Fibroblast of pulmonary artery (primary cell): ENCODE data around the gene TNFRSF25.

ENCODE experiments used
- DNase-seq: peaks from one replicate; pipeline ENCODE4 v3.0.0-alpha.2; 2010; ENCODE audit warnings: low read depth
- H3K4me3 ChIP-seq: replicated peaks from 2 replicates; pipeline ENCODE4 v1.5.1; 2011; ENCODE audit warnings: low read depth, mild to moderate bottlenecking, control low read depth, low read length, moderate library complexity
- TF ChIP-seq, protein P1 (sequence below): IDR thresholded peaks from 2 replicates; pipeline ENCODE4 v1.5.1; 2011; ENCODE audit warnings: mild to moderate bottlenecking, control low read depth, low read length, inconsistent platforms; ENCODE audit errors: missing control alignments

The TNFRSF25 gene

DNA sequence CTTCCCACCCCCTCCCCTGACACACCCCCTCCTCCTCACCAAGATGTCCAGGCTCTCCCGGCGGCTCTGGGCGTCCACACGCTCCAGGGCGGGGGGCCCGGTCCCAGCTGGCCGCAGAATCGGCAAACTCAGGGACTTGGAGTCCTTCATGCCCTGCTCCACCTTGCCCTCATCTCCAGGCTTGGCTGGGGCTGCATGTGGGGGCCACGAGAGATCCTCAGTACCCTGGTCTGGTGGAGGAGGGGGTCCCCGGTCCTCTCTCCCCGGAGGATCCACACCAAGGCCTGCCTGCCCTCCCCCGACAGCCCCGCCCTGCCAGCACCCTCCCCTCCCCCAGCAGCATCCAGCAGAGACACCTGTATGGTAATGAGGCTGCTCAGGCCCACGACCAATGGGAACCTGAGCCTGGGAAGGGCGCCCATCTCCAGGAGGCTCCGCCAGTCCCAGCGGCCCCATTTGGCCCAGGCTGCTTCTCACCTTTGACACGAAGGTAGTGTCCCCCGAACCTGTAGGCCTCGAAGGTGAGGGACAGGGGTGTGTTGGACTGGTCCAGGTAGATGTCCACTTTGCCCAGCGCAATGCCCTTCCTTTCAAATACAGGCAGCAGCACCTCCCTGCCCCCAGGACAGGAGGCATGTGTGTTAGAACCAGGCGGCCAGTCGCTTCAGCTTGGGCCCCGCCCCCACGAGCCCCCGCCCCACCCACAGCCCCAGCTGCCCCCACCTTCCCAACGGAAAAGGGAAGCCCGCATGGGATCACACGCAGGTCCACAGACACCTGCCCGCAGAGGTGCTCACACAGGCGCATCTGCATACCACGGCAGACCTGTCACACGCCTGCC lies 8.2 kb upstream of the TNFRSF25 start:
- no peak overlapping the region for H3K4me3 ChIP-seq
- no peak for DNase-seq
- TF ChIP-seq, protein P1, sequence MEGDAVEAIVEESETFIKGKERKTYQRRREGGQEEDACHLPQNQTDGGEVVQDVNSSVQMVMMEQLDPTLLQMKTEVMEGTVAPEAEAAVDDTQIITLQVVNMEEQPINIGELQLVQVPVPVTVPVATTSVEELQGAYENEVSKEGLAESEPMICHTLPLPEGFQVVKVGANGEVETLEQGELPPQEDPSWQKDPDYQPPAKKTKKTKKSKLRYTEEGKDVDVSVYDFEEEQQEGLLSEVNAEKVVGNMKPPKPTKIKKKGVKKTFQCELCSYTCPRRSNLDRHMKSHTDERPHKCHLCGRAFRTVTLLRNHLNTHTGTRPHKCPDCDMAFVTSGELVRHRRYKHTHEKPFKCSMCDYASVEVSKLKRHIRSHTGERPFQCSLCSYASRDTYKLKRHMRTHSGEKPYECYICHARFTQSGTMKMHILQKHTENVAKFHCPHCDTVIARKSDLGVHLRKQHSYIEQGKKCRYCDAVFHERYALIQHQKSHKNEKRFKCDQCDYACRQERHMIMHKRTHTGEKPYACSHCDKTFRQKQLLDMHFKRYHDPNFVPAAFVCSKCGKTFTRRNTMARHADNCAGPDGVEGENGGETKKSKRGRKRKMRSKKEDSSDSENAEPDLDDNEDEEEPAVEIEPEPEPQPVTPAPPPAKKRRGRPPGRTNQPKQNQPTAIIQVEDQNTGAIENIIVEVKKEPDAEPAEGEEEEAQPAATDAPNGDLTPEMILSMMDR: no peak

DNA sequence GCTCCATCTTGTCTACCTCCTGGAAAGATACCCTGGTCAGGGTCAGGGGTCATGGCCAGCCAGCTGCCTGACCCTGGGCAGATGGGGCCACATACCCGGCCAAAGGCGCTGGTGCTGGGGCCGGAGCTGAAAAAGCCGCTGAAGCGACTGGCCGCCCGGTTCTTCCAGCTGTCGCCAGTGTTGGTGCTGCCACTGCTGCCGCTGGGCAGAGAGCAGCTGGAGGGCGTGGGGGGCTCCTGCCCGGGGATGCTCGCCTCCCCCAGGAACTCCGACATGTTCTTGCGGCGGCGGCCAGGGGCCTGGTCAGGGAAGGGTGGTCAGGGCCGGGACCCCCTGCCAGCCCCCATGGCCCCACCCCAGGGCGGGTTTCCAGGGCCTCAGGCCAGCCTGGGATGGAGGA lies 7.2 kb upstream of the TNFRSF25 start:
- TF ChIP-seq, protein P1: no peak
- H3K4me3 ChIP-seq: no peak overlapping the region
- DNase-seq: no peak

DNA sequence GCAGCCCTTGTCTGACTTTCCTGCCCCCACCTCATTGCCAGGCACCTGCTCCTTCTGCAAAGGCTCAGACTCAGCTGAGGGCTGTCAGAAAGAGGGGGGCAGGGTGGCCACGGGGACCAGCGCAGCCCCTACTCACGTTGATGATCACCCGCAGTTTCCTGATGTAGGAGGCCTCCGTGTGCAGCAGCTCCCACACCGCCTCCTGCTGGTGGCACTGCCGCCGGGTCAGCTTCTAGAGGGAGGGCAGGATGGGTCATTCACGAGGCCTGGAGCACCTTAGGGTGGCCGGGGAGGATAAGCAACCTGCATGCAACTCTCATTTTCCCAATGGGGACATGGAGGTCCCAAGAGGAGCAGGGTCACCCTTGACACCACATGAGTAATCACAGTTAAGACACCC lies 6.4 kb upstream of the TNFRSF25 start:
- no peak for DNase-seq
- TF ChIP-seq, protein P1: peak; percentile 36
- H3K4me3 ChIP-seq: no peak overlapping the region

DNA sequence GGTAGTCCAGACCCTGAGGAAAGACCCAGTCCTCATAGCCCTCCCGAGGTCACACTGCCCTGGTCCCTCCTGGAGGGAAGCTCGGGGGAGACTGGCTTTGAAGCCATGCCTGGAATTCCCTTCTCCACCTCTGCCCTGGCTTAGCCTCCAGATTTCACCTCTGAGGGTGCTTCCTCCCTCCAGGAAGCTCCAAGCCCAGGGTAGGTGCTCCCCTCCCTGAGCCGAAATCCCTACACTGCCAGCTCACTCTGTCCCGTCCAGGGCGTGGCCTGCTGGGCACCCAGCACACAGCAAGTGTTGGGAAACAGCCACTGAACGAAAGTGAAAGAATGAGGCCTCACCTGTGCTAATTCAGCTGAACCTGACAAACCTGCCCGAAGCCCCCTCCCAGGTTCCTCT lies 6.0 kb upstream of the TNFRSF25 start:
- H3K4me3 ChIP-seq: no peak overlapping the region
- no peak for DNase-seq
- TF ChIP-seq, protein P1: no peak

DNA sequence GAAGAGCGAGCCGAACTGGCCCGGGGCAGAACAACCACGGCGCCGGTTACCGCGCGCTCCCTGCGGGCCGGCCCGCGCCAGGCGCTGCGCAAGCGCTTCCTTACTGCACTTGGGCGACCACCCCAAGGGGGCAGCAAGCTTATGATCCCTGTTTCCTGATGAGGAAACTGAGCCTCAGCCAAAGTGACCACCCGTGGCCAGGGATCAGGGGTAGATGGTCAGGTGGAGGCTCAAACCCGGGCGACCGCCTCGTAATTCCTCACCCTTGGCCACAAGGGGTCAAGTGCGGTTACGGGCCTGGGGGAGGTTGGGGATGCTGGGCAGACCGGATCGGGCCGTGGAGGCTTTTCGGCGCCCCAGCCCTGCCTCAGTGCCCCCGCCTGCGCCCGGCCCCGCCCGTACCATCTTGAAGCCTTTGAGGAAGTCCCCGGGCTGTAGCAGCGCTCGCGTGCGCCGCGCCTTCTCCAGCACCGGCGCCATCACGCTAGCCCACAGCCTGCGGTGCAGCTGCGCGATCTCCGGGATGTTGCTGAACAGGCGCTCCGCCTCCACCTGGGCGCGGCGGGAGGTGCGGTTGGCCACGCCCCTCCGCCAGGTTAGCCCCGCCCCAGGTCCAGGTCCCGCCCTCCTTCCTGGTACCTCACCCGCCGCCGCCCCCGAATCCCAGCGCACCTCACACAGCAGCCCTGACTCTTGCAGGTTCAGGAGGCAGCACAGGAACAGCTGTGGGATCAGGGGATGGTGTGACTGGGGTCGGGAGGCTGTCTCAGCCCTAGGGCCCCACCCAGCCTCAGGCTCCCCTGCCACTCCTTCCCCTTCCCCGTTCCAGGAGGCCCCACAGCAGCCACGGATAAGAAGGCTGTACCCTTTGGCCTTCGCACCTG lies 5.4 kb upstream of the TNFRSF25 start:
- H3K4me3 ChIP-seq: no peak overlapping the region
- DNase-seq: no peak
- TF ChIP-seq, protein P1: no peak

DNA sequence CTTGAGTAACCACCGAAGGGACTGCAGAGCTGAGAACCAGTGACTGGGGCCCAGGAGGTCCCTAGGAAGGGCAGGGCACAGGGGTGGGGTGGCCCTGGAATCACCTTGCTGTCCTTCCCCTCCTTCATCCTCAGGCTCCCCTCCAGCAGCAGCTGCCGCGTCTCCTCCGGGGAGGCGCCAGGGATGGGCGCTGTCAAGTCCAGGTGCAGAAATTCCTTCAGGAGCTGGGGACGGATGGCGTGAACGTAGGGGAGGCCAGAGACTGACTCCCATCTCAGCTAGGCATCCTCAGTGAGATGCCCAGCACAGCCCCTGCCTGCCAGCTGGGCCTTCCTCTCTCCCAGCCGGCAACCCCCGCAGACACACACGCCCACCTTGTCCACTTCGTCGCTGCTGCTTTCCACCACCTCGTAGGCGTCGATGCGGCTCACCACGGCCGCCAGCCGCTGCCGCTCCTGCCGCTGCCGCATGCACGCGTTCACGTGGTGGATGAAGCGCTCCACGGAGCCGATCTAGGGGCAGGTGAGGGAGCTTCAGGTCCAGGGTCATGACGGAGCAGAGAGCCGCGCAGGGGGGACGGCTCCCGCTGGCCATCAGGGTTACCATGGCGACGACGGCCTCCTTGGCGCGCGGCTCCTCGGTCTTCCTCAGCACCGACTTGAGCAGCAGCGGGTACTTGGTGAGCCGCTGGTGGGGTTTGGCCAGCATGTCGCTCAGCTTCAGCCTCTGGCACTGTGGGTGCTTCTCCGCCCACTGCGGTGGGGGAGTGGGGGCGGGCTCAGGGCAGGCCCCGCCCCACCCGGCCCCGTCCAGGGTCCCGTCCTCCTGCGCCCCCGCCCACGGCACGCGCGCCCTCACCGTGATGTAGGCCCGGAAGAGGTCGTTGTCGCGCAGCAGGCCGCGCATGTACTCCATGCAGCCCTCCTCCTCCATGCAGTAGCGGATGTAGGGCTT lies 4.4 kb upstream of the TNFRSF25 start:
- DNase-seq: no peak
- TF ChIP-seq, protein P1: no peak
- no peak overlapping the region for H3K4me3 ChIP-seq
